Measurements from ENCODE around the gene MYL11. TPM values are rescaled to one million over a fixed set of nuclear protein-coding genes. Genes with fewer than 3 reads are reported as not detected.

The MYL11 gene
- total RNA-seq, 1 donor: not detected

DNA sequence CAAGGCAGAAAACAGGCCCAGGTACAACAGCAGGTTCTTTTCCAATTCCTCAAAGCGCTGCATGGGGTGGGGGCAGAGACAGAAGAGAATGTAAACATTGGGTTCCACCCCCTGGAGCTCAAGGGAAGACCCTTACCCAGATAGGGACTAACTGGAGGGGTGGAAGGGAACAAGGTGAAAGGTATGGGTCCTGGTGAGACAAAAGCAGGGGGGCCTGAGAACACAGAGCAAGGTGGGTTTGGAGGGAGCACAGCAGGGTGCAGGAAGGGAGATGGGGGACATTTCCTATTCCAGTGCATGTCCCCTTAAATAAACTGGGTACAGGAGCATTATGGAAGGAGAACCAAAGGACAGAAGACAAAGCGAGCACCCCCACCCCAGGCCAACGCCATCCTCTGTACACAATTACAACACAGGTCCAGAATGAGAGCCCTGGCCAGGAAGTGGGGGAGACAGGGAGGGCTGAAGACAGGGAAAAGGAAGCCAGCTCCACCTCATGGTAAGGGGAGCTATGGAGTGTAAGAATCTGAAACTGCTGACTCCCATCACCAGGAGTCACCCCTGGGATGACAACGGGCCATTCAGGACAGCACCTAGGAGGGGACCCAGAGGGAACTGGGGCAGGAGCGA, 17.4 kb upstream of the MYL11 start:
- DNase-seq (ENCODE audit: insufficient read length, low spot score, missing footprints): no peak
- Histone ChIP-seq H2AFZ (ENCODE audit: low read length) (no peak overlapping the region), H3K4me1 (ENCODE audit: insufficient read depth, low read length) (peaks cover 31% of the 10 kb centered on the region), H3K27ac (ENCODE audit: low read depth, low read length) (no peak overlapping the region), H3K27me3 (ENCODE audit: insufficient read depth, low read length) (no peaks in the 10 kb centered on the region), H3K79me2 (ENCODE audit: insufficient read depth, low read length) (peaks cover 73% of the 10 kb centered on the region), H3K9me3 (ENCODE audit: low read depth, low read length) (no peaks in the 10 kb centered on the region), H3K4me2 (ENCODE audit: insufficient read depth, low read length) (no peak overlapping the region), H3K4me3 (ENCODE audit: insufficient read depth, low read length) (no peak overlapping the region), H3K36me3 (ENCODE audit: insufficient read depth, low read length) (peaks cover 58% of the 10 kb centered on the region), H4K20me1 (ENCODE audit: insufficient read depth, low read length) (peaks cover 14% of the 10 kb centered on the region)
- TF ChIP-seq, protein P1, sequence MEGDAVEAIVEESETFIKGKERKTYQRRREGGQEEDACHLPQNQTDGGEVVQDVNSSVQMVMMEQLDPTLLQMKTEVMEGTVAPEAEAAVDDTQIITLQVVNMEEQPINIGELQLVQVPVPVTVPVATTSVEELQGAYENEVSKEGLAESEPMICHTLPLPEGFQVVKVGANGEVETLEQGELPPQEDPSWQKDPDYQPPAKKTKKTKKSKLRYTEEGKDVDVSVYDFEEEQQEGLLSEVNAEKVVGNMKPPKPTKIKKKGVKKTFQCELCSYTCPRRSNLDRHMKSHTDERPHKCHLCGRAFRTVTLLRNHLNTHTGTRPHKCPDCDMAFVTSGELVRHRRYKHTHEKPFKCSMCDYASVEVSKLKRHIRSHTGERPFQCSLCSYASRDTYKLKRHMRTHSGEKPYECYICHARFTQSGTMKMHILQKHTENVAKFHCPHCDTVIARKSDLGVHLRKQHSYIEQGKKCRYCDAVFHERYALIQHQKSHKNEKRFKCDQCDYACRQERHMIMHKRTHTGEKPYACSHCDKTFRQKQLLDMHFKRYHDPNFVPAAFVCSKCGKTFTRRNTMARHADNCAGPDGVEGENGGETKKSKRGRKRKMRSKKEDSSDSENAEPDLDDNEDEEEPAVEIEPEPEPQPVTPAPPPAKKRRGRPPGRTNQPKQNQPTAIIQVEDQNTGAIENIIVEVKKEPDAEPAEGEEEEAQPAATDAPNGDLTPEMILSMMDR (IDR thresholded peaks at IDR 0.05; ENCODE audit: extremely low read depth, low read depth, low read length): no peak

DNA sequence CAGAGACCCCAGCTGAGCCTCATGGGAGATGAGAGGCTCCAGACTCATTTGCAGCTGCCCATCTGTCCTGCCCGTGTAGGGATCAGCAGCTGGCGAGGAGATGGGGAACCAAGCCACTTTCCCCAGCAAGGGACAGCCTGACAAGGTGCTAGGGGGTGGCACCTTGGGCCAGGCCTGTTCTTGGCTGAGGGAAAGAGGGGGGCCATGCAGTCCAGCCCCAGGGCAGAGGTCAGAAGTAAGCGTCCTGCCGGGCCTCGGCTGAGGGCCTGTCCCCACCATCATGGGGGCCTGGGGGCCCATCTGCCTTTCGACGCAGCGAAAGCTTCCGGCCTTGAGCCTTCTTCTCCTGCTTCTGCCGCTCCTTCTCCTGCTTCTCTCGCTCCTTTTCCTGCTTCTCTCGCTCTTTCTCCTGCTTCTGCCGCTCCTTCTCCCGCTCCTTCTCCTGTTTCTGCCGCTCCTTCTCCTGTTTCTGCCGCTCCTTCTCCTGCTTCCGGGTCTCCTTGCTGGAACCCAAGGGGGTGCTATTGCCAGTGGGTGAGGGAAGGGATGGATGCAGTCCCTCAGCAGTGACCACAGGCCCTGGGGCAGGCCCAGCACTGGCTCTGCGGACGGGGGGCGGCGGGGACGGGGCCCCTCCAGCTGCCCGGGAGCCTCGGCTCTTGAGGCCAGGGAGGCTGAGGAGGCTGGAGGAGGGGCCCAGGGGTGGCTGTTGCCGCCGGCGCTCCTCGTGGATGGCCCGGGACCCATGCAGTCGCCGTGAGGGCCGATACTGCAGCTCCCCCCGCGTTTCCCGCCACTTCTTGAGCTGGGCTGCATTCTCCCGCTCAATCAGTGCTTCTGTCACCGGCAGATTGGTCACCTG, 16.7 kb upstream of the MYL11 start:
- peaks cover 80% of the 10 kb centered on the region for H3K79me2 ChIP-seq (ENCODE audit: insufficient read depth, low read length)
- TF ChIP-seq, protein P1 (IDR thresholded peaks at IDR 0.05; ENCODE audit: extremely low read depth, low read depth, low read length): no peak

DNA sequence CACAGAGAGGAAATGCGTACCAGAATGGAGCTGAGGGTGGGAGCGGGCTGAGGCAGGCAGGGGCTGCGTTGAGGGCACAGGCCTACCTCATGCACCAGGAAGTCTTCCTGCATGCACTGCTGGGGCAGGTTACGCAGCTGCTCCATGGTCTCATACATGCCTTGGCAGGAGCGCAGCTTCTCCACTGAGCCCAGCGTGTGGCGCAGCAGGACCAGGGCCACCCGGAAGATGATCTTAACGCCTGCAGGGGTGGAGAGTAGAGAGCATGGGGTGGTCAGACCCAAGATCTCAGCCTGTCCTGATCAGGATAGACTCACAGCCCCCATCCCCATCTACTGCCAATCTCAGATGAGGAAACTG, 16.0 kb upstream of the MYL11 start:
- H3K9me3 ChIP-seq (ENCODE audit: low read depth, low read length): no peaks in the 10 kb centered on the region

More for the DNA sequence above, 16.7 kb upstream of the MYL11 start:
- no peak overlapping the region for H3K4me3 ChIP-seq (ENCODE audit: insufficient read depth, low read length)
- no peaks in the 10 kb centered on the region for H3K27me3 ChIP-seq (ENCODE audit: insufficient read depth, low read length)
- no peak overlapping the region for H2AFZ ChIP-seq (ENCODE audit: low read length)
- peaks cover 26% of the 10 kb centered on the region for H3K4me1 ChIP-seq (ENCODE audit: insufficient read depth, low read length)
- H3K9me3 ChIP-seq (ENCODE audit: low read depth, low read length): no peaks in the 10 kb centered on the region
- DNase-seq (ENCODE audit: insufficient read length, low spot score, missing footprints): peak; percentile 25
- H3K36me3 ChIP-seq (ENCODE audit: insufficient read depth, low read length): peaks cover 54% of the 10 kb centered on the region
- peaks cover 9% of the 10 kb centered on the region for H4K20me1 ChIP-seq (ENCODE audit: insufficient read depth, low read length)
- no peak overlapping the region for H3K4me2 ChIP-seq (ENCODE audit: insufficient read depth, low read length)
- H3K27ac ChIP-seq (ENCODE audit: low read depth, low read length): no peak overlapping the region

More for the DNA sequence above, 16.0 kb upstream of the MYL11 start:
- Histone ChIP-seq H3K36me3 (ENCODE audit: insufficient read depth, low read length) (peaks cover 54% of the 10 kb centered on the region), H3K4me1 (ENCODE audit: insufficient read depth, low read length) (peaks cover 26% of the 10 kb centered on the region), H3K4me2 (ENCODE audit: insufficient read depth, low read length) (no peak overlapping the region), H2AFZ (ENCODE audit: low read length) (no peak overlapping the region), H4K20me1 (ENCODE audit: insufficient read depth, low read length) (peaks cover 9% of the 10 kb centered on the region), H3K4me3 (ENCODE audit: insufficient read depth, low read length) (no peak overlapping the region), H3K79me2 (ENCODE audit: insufficient read depth, low read length) (peaks cover 80% of the 10 kb centered on the region), H3K27ac (ENCODE audit: low read depth, low read length) (no peak overlapping the region), H3K27me3 (ENCODE audit: insufficient read depth, low read length) (no peaks in the 10 kb centered on the region)
- no peak for DNase-seq (ENCODE audit: insufficient read length, low spot score, missing footprints)
- TF ChIP-seq, protein P1 (IDR thresholded peaks at IDR 0.05; ENCODE audit: extremely low read depth, low read depth, low read length): no peak
